ENCODE measurements around the gene PIGW. TPM values are rescaled to one million over a fixed set of nuclear protein-coding genes. Genes with fewer than 3 reads are reported as not detected.

Gene PIGW
- polyA plus RNA-seq, 3 donors, result 3.1 to 5.9 (median 3.7) TPM

DNA sequence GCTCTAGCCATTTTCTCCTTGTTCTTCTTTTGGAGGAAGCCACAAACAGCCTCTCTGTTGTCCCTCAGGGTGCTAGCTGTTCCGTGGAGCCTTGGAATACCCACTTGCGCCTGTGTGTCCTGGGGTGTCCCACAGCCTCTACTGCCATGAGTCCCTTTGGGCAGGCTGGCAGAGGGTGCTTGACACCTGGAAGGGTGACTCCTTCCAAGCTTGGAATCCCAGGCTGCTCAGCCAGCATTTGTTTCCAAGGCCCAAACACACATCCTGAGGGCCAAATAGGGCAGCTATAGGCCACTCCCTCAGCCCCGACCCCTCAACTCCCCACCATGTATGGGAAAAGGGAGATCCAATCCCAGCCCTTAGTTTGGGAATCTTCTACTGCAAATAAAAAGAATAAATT, 33.4 kb upstream of the PIGW start:
- Mint-ChIP-seq H3K36me3 (peaks cover 60 to 82% of the 10 kb centered on the region in 2 donors), H3K4me3 (no peak overlapping the region), H3K9me3 (peaks cover 0 to 1% (median 0%) of the 10 kb centered on the region in 7 donors), H3K27ac (no peak overlapping the region), H3K4me1 (no peaks in the 10 kb centered on the region), H3K27me3 (ENCODE audit: low read depth in 3 of 3) (no peaks in the 10 kb centered on the region)
- H3K27me3 ChIP-seq (ENCODE audit: control insufficient read depth in 2 of 2, insufficient read depth in 2 of 2, low read length in 2 of 2), result no peaks in the 10 kb centered on the region
- TF ChIP-seq, protein P1, sequence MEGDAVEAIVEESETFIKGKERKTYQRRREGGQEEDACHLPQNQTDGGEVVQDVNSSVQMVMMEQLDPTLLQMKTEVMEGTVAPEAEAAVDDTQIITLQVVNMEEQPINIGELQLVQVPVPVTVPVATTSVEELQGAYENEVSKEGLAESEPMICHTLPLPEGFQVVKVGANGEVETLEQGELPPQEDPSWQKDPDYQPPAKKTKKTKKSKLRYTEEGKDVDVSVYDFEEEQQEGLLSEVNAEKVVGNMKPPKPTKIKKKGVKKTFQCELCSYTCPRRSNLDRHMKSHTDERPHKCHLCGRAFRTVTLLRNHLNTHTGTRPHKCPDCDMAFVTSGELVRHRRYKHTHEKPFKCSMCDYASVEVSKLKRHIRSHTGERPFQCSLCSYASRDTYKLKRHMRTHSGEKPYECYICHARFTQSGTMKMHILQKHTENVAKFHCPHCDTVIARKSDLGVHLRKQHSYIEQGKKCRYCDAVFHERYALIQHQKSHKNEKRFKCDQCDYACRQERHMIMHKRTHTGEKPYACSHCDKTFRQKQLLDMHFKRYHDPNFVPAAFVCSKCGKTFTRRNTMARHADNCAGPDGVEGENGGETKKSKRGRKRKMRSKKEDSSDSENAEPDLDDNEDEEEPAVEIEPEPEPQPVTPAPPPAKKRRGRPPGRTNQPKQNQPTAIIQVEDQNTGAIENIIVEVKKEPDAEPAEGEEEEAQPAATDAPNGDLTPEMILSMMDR (IDR thresholded peaks at IDR 0.05), result no peak
- no peak overlapping the region for H3K4me3 ChIP-seq (replicated peaks in 1 of 3; ENCODE audit: low read depth in 2 of 3, low read length in 3 of 3)
- H3K36me3 ChIP-seq (replicated peaks in 1 of 2; ENCODE audit: control insufficient read depth in 1 of 2, insufficient read depth in 2 of 2, low read length in 2 of 2), result peaks cover 50 to 90% of the 10 kb centered on the region in 2 donors
- no peaks in the 10 kb centered on the region for H3K4me1 ChIP-seq (ENCODE audit: control insufficient read depth in 1 of 2, insufficient read depth in 2 of 2, low read length in 2 of 2)
- H4K20me1 ChIP-seq (ENCODE audit: insufficient read depth, low read length), result no peaks in the 10 kb centered on the region
- H3K79me2 ChIP-seq (ENCODE audit: insufficient read depth, low read length), result no peaks in the 10 kb centered on the region
- no peak overlapping the region for H3K4me2 ChIP-seq (replicated peaks; ENCODE audit: extremely low read depth, low read length, poor library complexity, severe bottlenecking)
- H3K27ac ChIP-seq (ENCODE audit: low read depth in 1 of 2, low read length in 2 of 2), result no peak overlapping the region
- DNase-seq, result no peak
- H3K9me3 ChIP-seq (replicated peaks in 1 of 2; ENCODE audit: control insufficient read depth in 1 of 2, insufficient read depth in 1 of 2, low read length in 2 of 2), result no peaks in the 10 kb centered on the region
- H2AFZ ChIP-seq (ENCODE audit: insufficient read depth, low read depth, low read length, poor library complexity, severe bottlenecking), result no peak overlapping the region
- no peak overlapping the region for H3K9ac ChIP-seq (ENCODE audit: insufficient read depth, low read length, poor library complexity, severe bottlenecking)
- WGBS (ENCODE audit: insufficient coverage), result 100% methylated on average over 2 of the region's 3 CpGs
- intact Hi-C loops (cut with micrococcal nuclease), result no loop called here

DNA sequence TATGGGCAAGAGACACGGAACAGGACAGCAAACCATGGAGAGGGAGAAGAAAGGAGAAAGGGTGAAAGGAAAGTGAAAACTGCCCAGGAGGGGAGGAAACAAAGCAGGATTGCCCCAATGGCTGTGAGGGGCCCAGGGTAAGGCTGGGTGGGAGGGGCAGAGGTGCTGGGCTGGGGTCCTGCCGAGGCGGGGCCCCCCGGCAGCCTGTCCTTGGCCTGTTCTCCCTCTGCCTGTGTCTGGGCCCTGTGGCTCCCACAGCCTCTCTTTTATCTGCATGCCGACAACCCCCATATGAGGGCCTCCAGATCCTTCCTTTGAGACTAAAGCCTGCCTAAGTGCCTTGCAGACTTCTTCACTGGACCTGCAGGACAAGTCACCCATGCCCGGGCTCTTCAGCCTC, 32.8 kb upstream of the PIGW start:
- H3K79me2 ChIP-seq (ENCODE audit: insufficient read depth, low read length), result no peaks in the 10 kb centered on the region
- WGBS (ENCODE audit: insufficient coverage), result 98% methylated on average over 6 of the region's 6 CpGs
- no peak overlapping the region for H3K9ac ChIP-seq (ENCODE audit: insufficient read depth, low read length, poor library complexity, severe bottlenecking)
- peaks cover 0 to 1% (median 0%) of the 10 kb centered on the region in 7 donors for H3K9me3 Mint-ChIP-seq
- H2AFZ ChIP-seq (ENCODE audit: insufficient read depth, low read depth, low read length, poor library complexity, severe bottlenecking), result no peak overlapping the region
- H3K4me1 ChIP-seq (ENCODE audit: control insufficient read depth in 1 of 2, insufficient read depth in 2 of 2, low read length in 2 of 2), result no peaks in the 10 kb centered on the region
- no peak overlapping the region for H3K4me3 Mint-ChIP-seq
- DNase-seq, result no peak
- no peak overlapping the region for H3K4me3 ChIP-seq (replicated peaks in 1 of 3; ENCODE audit: low read depth in 2 of 3, low read length in 3 of 3)
- TF ChIP-seq, protein P1 (IDR thresholded peaks at IDR 0.05), result no peak
- peaks cover 60 to 84% of the 10 kb centered on the region in 2 donors for H3K36me3 Mint-ChIP-seq
- no peaks in the 10 kb centered on the region for H3K27me3 Mint-ChIP-seq (ENCODE audit: low read depth in 3 of 3)
- no peak overlapping the region for H3K4me2 ChIP-seq (replicated peaks; ENCODE audit: extremely low read depth, low read length, poor library complexity, severe bottlenecking)
- peaks cover 48 to 90% of the 10 kb centered on the region in 2 donors for H3K36me3 ChIP-seq (replicated peaks in 1 of 2; ENCODE audit: control insufficient read depth in 1 of 2, insufficient read depth in 2 of 2, low read length in 2 of 2)
- no peaks in the 10 kb centered on the region for H3K4me1 Mint-ChIP-seq
- no peak overlapping the region for H3K27ac ChIP-seq (ENCODE audit: low read depth in 1 of 2, low read length in 2 of 2)
- intact Hi-C loops (cut with micrococcal nuclease), result no loop called here
- H3K27ac Mint-ChIP-seq, result no peak overlapping the region
- H3K27me3 ChIP-seq (ENCODE audit: control insufficient read depth in 2 of 2, insufficient read depth in 2 of 2, low read length in 2 of 2), result no peaks in the 10 kb centered on the region
- H4K20me1 ChIP-seq (ENCODE audit: insufficient read depth, low read length), result no peaks in the 10 kb centered on the region
- no peaks in the 10 kb centered on the region for H3K9me3 ChIP-seq (replicated peaks in 1 of 2; ENCODE audit: control insufficient read depth in 1 of 2, insufficient read depth in 1 of 2, low read length in 2 of 2)
